HFF-Myc (cell line): ENCODE measurements around the gene P2RY8.

Experiments
- DNase-seq: peaks from one replicate; pipeline ENCODE4 v3.0.0-alpha.2; 2011; ENCODE audit warnings: low read depth; ENCODE audit errors: extremely low read depth
- H3K4me3 ChIP-seq: replicated peaks from 2 replicates; pipeline ENCODE4 v1.5.1; 2011; ENCODE audit warnings: low read depth, mild to moderate bottlenecking, control low read depth, low read length
- CTCF ChIP-seq: IDR thresholded peaks from 2 replicates; pipeline ENCODE4 v1.5.1; 2012; ENCODE audit warnings: mild to moderate bottlenecking, low read depth, low read length, control low read depth; ENCODE audit errors: missing control alignments

The P2RY8 gene

GRCh38 chrX:1423215-1423614 lies 113.8 kb downstream of the P2RY8 start:
- DNase-seq = no peak
- no peak overlapping the region for H3K4me3 ChIP-seq
- no peak for TF ChIP-seq CTCF

- no peak overlapping the region for H3K4me3 ChIP-seq
- no peak for DNase-seq
- no peak for TF ChIP-seq CTCF
These were observed 114.9 kb downstream of the P2RY8 start for GRCh38 chrX:1422135-1422465.

- H3K4me3 ChIP-seq = no peak overlapping the region
- no peak for TF ChIP-seq CTCF
- DNase-seq = no peak
These were observed 115.4 kb downstream of the P2RY8 start for GRCh38 chrX:1421433-1422134.

- DNase-seq = no peak
- no peak for TF ChIP-seq CTCF
- H3K4me3 ChIP-seq = no peak overlapping the region
These were observed 116.6 kb downstream of the P2RY8 start for GRCh38 chrX:1420371-1420770.

GRCh38 chrX:1419545-1420355 lies 117.2 kb downstream of the P2RY8 start:
- no peak for DNase-seq
- TF ChIP-seq CTCF = no peak
- H3K4me3 ChIP-seq = no peak overlapping the region

- no peak overlapping the region for H3K4me3 ChIP-seq
- DNase-seq = no peak
- no peak for TF ChIP-seq CTCF
These were observed 118.0 kb downstream of the P2RY8 start for GRCh38 chrX:1418901-1419544.
